ENCODE measurements around the gene SEZ6. TPM values are rescaled to one million over a fixed set of nuclear protein-coding genes. Genes with fewer than 3 reads are reported as not detected.

SEZ6 gene
- total RNA-seq, 1 experiment from 2014 or later, result not detected

- intact Hi-C loops (cut with micrococcal nuclease), result no loop called here
- Histone ChIP-seq H4K20me1 (ENCODE audit: low read length) (no peaks in the 10 kb centered on the region), H3K36me3 (ENCODE audit: low read depth, low read length) (no peaks in the 10 kb centered on the region), H3K4me2 (ENCODE audit: low read length) (no peak overlapping the region), H3K9me3 (ENCODE audit: low read length) (no peaks in the 10 kb centered on the region), H3K9ac (ENCODE audit: low read length) (no peak overlapping the region), H3K4me1 (ENCODE audit: insufficient read depth, low read length) (no peaks in the 10 kb centered on the region), H3K9me2 (replicated peaks; ENCODE audit: low read length) (no peaks in the 10 kb centered on the region), H3K4me3 (ENCODE audit: low read length) (no peak overlapping the region), H3K27ac (ENCODE audit: low read length) (no peak overlapping the region), H2AFZ (ENCODE audit: low read length) (no peak overlapping the region), H3K27me3 (ENCODE audit: low read length) (peaks cover 3% of the 10 kb centered on the region; the same call in 1 of the 2 replicates), H3F3A (ENCODE audit: low read length, unreplicated experiment) (no peaks in the 10 kb centered on the region), H3K79me2 (ENCODE audit: low read length) (no peaks in the 10 kb centered on the region)
- ChIA-PET CTCF (no interaction called here), POLR2A (ENCODE audit: unreplicated experiment) (no interaction called here)
- TF ChIP-seq CTCF (conservative IDR thresholded peaks at IDR 0.05; ENCODE audit: low read depth, low read length) (no peak), EZH2phosphoT487 (IDR thresholded peaks at IDR 0.05; ENCODE audit: borderline replicate concordance, low read length) (no peak), EZH2 (IDR thresholded peaks at IDR 0.05; ENCODE audit: low read length, unreplicated experiment) (no peak)
- ATAC-seq (no peak), DNase-seq (no peak)
- BruUV-seq (replicated peaks), result no TSS peak
Measured at GRCh38 chr17:28959471-28959871, 46.4 kb downstream of the SEZ6 start.

- POLR2A ChIA-PET (ENCODE audit: unreplicated experiment), result no interaction called here
Measured at GRCh38 chr17:28958820-28959455, 46.9 kb downstream of the SEZ6 start.

GRCh38 chr17:28957992-28958355 is 47.9 kb downstream of the SEZ6 start:
- H3K27me3 ChIP-seq (ENCODE audit: low read length), result no peaks in the 10 kb centered on the region
- ChIA-PET POLR2A (ENCODE audit: unreplicated experiment) (no interaction called here), CTCF (no interaction called here)
- no peak for ATAC-seq
- no peak overlapping the region for H3K4me2 ChIP-seq (ENCODE audit: low read length)
- DNase-seq, result no peak
- H3K4me1 ChIP-seq (ENCODE audit: insufficient read depth, low read length), result peaks cover 3% of the 10 kb centered on the region; the same call in 1 of the 2 replicates
- no peaks in the 10 kb centered on the region for H4K20me1 ChIP-seq (ENCODE audit: low read length)
- no peak overlapping the region for H3K4me3 ChIP-seq (ENCODE audit: low read length)
- no peaks in the 10 kb centered on the region for H3K79me2 ChIP-seq (ENCODE audit: low read length)
- intact Hi-C loops (cut with micrococcal nuclease), result no loop called here
- no peak overlapping the region for H3K27ac ChIP-seq (ENCODE audit: low read length)
- no peak overlapping the region for H3K9ac ChIP-seq (ENCODE audit: low read length)
- TF ChIP-seq EZH2phosphoT487 (IDR thresholded peaks at IDR 0.05; ENCODE audit: borderline replicate concordance, low read length) (no peak), EZH2 (IDR thresholded peaks at IDR 0.05; ENCODE audit: low read length, unreplicated experiment) (no peak), CTCF (conservative IDR thresholded peaks at IDR 0.05; ENCODE audit: low read depth, low read length) (no peak)
- H3K9me2 ChIP-seq (replicated peaks; ENCODE audit: low read length), result no peaks in the 10 kb centered on the region
- H3F3A ChIP-seq (ENCODE audit: low read length, unreplicated experiment), result no peaks in the 10 kb centered on the region
- no peaks in the 10 kb centered on the region for H3K9me3 ChIP-seq (ENCODE audit: low read length)
- H2AFZ ChIP-seq (ENCODE audit: low read length), result no peak overlapping the region
- no peaks in the 10 kb centered on the region for H3K36me3 ChIP-seq (ENCODE audit: low read depth, low read length)
- BruUV-seq (replicated peaks), result no TSS peak

More at GRCh38 chr17:28958820-28959455, 46.9 kb downstream of the SEZ6 start:
- Histone ChIP-seq H3K27ac (ENCODE audit: low read length) (no peak overlapping the region), H3K27me3 (ENCODE audit: low read length) (peaks cover 3% of the 10 kb centered on the region; the same call in 1 of the 2 replicates), H3F3A (ENCODE audit: low read length, unreplicated experiment) (no peaks in the 10 kb centered on the region), H3K4me1 (ENCODE audit: insufficient read depth, low read length) (no peaks in the 10 kb centered on the region), H4K20me1 (ENCODE audit: low read length) (no peaks in the 10 kb centered on the region), H3K9me2 (replicated peaks; ENCODE audit: low read length) (no peaks in the 10 kb centered on the region), H3K4me3 (ENCODE audit: low read length) (no peak overlapping the region), H2AFZ (ENCODE audit: low read length) (no peak overlapping the region), H3K79me2 (ENCODE audit: low read length) (no peaks in the 10 kb centered on the region), H3K9me3 (ENCODE audit: low read length) (no peaks in the 10 kb centered on the region), H3K9ac (ENCODE audit: low read length) (no peak overlapping the region), H3K4me2 (ENCODE audit: low read length) (no peak overlapping the region), H3K36me3 (ENCODE audit: low read depth, low read length) (no peaks in the 10 kb centered on the region)
- DNase-seq, result no peak
- no TSS peak for BruUV-seq (replicated peaks)
- intact Hi-C loops (cut with micrococcal nuclease), result no loop called here
- CTCF ChIA-PET, result no interaction called here
- no peak for TF ChIP-seq EZH2phosphoT487 (IDR thresholded peaks at IDR 0.05; ENCODE audit: borderline replicate concordance, low read length)
- no peak for ATAC-seq
